HFFc6 (cell line): ENCODE measurements around the gene TPRG1. TPM values are rescaled to one million over a fixed set of nuclear protein-coding genes. Genes with fewer than 3 reads are reported as not detected.

ENCODE experiments used
- DNase-seq: peaks from one replicate; pipeline ENCODE4 v3.0.0-alpha.2; 2018
- H3K27ac Mint-ChIP-seq: 2 replicates; pipeline ENCODE4 v1.8.0; 2020; ENCODE audit warnings: mild to moderate bottlenecking, mixed read lengths
- H3K27me3 Mint-ChIP-seq: 2 replicates; pipeline ENCODE4 v1.8.0; 2021; ENCODE audit warnings: mild to moderate bottlenecking, moderate library complexity, mixed read lengths; ENCODE audit not compliant: insufficient read depth
- H3K36me3 Mint-ChIP-seq: 2 replicates; pipeline ENCODE4 v1.8.0; 2021; ENCODE audit warnings: low read depth, mixed read lengths
- H3K4me1 Mint-ChIP-seq: 2 replicates; pipeline ENCODE4 v1.8.0; 2020; ENCODE audit warnings: low read depth, mixed read lengths
- H3K4me3 Mint-ChIP-seq: 2 replicates; pipeline ENCODE4 v1.8.0; 2020; ENCODE audit warnings: mild to moderate bottlenecking, moderate library complexity, mixed read lengths
- H3K9me3 Mint-ChIP-seq: 2 replicates; pipeline ENCODE4 v1.8.0; 2020; ENCODE audit warnings: mild to moderate bottlenecking, mixed read lengths
- total RNA-seq, 6 experiments: library from RNA; stranded (reverse); fragmentation: NEBNext Ultra II Directional; extraction: Animal tissue kit (Norgen Biotek cat#: 25700); gene quantifications; 2 replicates in 1 of 6; 3 replicates in 5 of 6; pipeline ENCODE4 v1.2.3, GENCODE V29; 2021
- TF ChIP-seq, protein P1 (sequence below): fragments of 200-600 bp; sonication (generic); IDR thresholded peaks from 2 replicates; pipeline ENCODE4 v1.5.0; 2021; ENCODE audit warnings: antibody characterized with exemption, mild to moderate bottlenecking

Gene TPRG1
- total RNA-seq, 6 experiments from 2014 or later, result not detected

DNA sequence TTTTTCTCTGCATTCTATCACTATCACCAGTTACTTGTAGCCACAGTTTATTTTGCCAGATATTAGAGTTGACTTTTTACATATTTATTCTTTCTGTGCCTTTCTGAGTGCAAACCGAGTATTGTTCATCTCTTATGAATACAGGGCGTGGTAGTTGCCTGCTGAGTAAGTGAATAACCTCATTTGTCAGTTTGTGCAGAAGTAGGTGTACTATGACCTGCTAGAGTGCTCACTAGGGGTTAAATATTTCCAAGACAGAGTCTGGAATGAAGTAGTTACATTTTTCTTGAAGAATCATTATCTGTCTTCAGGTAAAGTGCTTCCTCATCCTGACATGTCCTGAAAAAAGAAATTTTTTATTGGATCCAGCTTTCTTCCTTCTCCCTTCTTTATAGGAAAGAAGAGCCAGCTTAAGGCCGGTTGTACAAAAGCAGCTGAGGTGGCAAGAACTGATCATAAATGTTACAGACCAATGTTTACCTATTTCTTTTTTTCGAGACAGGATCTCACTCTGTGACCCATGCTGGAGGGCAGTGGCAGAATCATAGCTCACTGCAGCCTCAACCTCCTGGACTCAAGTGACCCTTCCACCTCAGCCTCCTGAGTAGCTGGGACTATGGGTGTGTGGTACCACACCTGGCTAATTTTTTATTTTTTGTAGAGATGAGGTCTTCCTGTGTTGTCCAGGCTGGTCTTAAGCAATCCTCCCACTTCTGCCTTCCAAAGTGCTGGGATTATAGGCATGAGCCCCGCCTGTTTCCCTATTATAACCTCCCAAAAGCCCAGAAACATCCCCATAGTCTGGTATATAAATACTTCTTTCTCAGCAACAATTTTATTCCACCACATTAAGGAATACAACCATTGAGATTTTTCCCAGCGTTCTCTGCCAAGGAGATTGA, 182.5 kb downstream of the TPRG1 start:
- TF ChIP-seq, protein P1, sequence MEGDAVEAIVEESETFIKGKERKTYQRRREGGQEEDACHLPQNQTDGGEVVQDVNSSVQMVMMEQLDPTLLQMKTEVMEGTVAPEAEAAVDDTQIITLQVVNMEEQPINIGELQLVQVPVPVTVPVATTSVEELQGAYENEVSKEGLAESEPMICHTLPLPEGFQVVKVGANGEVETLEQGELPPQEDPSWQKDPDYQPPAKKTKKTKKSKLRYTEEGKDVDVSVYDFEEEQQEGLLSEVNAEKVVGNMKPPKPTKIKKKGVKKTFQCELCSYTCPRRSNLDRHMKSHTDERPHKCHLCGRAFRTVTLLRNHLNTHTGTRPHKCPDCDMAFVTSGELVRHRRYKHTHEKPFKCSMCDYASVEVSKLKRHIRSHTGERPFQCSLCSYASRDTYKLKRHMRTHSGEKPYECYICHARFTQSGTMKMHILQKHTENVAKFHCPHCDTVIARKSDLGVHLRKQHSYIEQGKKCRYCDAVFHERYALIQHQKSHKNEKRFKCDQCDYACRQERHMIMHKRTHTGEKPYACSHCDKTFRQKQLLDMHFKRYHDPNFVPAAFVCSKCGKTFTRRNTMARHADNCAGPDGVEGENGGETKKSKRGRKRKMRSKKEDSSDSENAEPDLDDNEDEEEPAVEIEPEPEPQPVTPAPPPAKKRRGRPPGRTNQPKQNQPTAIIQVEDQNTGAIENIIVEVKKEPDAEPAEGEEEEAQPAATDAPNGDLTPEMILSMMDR, result no peak
- DNase-seq, result no peak
- peaks cover 5% of the 10 kb centered on the region; the same call in 1 of the 2 replicates for H3K9me3 Mint-ChIP-seq
- no peak overlapping the region for H3K27ac Mint-ChIP-seq
- no peaks in the 10 kb centered on the region; the same call in 1 of the 2 replicates for H3K36me3 Mint-ChIP-seq
- H3K4me3 Mint-ChIP-seq, result no peak overlapping the region
- H3K4me1 Mint-ChIP-seq, result no peaks in the 10 kb centered on the region
- no peaks in the 10 kb centered on the region for H3K27me3 Mint-ChIP-seq

DNA sequence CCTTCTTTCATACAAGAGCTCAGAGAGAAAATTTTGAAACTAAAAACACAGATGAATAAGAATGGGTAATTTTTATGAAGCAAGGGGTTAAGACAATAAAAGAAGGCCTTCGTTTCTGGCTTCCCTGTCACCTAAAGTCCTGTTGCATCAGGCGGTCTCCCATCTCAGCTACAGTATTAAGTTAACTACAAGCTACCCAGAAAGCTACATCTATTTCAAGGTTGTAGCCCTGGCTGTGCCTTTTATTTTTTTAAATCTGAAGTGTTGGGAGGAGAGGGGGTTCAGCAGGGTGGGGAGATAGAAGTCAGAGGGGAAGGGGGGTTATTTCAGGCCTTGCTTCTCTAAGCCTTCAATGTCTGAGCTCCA, 183.3 kb downstream of the TPRG1 start:
- Mint-ChIP-seq H3K9me3 (peaks cover 5% of the 10 kb centered on the region; the same call in 1 of the 2 replicates), H3K4me1 (no peaks in the 10 kb centered on the region), H3K4me3 (no peak overlapping the region), H3K36me3 (no peaks in the 10 kb centered on the region; the same call in 1 of the 2 replicates), H3K27ac (no peak overlapping the region), H3K27me3 (no peaks in the 10 kb centered on the region)
- TF ChIP-seq, protein P1, result no peak
- no peak for DNase-seq

DNA sequence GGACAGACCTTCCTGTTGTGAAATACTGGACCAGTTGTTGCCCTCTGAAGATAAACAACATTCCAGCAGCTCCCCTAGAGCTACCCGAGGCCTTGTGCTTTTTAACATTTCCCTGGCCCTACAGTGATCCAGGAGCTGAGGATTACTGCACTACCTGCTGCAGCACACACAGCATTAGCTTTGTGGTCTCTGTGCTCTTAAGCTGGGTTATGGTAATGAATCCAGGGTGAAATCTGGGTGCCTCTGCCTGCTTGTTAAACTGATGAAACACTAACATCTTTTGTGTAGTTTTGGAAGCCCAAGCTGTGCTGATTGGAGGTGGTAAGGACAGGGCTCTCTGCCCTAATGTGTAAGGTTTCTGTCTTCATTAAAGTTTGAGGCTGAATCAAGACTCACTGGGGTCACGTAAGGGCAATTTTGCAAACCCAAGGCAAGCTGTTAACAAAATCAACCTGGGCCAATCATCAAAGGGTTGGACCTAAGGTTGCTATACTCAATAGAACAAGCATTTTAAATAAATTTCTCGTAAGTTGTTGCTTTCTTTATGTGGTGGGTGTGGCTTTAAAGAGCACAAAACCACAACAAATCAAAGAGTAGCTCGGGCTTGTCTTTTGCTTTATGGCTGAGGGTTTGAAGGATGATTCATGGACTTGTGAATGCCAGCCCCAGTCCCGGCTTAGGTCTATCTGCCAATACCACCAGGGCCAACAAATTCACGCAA, 183.9 kb downstream of the TPRG1 start:
- Mint-ChIP-seq H3K4me1 (no peaks in the 10 kb centered on the region), H3K27ac (no peak overlapping the region), H3K4me3 (no peak overlapping the region), H3K9me3 (peaks cover 5% of the 10 kb centered on the region; the same call in 1 of the 2 replicates), H3K27me3 (no peaks in the 10 kb centered on the region; the same call in 1 of the 2 replicates), H3K36me3 (no peaks in the 10 kb centered on the region; the same call in 1 of the 2 replicates)
- no peak for DNase-seq
- TF ChIP-seq, protein P1, result no peak

DNA sequence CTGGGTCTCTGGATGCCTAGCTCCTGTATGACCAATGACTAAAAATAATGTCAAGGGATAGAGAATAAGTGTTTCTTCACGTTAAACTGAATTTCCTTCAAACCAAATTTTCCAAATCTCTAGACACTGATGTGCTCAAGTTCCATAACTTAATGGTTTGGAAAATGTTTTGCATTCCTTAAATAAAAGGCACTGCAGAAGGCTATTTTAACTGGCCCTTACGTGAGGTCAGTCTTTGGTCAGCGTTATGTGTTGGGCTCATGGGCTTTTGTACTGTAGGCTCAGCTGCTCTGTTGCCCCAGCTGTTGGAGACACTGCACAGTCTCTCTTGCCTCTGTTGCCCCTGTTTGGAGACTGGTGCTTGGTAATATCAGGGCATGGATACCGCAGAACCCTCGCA, 188.5 kb downstream of the TPRG1 start:
- Mint-ChIP-seq H3K27ac (no peak overlapping the region), H3K27me3 (peaks cover 4% of the 10 kb centered on the region), H3K4me1 (no peaks in the 10 kb centered on the region), H3K9me3 (no peaks in the 10 kb centered on the region; the same call in 1 of the 2 replicates), H3K36me3 (no peaks in the 10 kb centered on the region), H3K4me3 (no peak overlapping the region)
- DNase-seq, result no peak
- TF ChIP-seq, protein P1, result no peak

DNA sequence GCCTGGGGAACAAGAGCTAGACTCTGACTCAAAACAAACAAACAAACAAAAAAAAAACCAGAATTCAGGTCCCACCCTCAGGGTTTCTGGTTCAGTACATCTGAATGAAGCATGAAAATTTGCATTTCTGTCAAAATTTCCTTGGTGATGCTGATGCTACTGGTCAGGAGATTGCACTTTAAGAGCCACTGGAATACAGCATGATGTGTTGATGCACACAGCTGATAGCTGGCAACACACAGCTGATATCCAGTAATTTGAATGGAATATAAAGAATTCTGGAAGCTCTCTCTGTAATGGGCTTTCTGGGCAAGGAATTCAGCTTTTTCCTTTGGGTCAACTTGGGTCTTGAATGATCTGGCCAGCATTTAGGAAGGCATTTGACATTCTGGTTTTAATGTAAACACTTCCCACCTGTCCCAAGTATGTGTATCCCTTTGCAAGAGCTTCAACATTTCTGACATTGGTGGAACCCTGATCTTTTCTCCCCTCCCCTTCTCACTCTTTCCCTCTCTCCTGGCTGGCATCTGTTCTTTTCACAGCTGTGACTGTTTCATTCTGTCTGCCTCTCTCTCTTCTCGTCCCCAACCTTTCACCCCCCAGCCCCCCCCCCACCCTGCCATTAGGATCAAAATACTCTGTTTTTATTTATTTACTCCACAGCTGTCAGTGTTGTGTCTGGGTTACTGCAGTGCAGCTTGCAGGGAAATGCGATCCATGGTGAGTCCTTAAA, 189.5 kb downstream of the TPRG1 start:
- H3K9me3 Mint-ChIP-seq, result no peaks in the 10 kb centered on the region; the same call in 1 of the 2 replicates
- TF ChIP-seq, protein P1, result no peak
- no peaks in the 10 kb centered on the region for H3K36me3 Mint-ChIP-seq
- H3K27me3 Mint-ChIP-seq, result peaks cover 4% of the 10 kb centered on the region
- no peak for DNase-seq
- H3K4me1 Mint-ChIP-seq, result no peaks in the 10 kb centered on the region
- no peak overlapping the region for H3K4me3 Mint-ChIP-seq
- no peak overlapping the region for H3K27ac Mint-ChIP-seq
